Activated CD8-positive, alpha-beta memory T cell treated with anti-CD3 and anti-CD28 coated beads, Interleukin-2, amount 50 U/mL, for 24 hours (primary cell): ENCODE data around the gene GLB1L3.
"Not testable (repeated sequence)": the region's sequence is repeated elsewhere in the genome, so short reads cannot be mapped to it uniquely, and the experiment has no call there.

Experiments
- DNase-seq: peaks from one replicate; pipeline ENCODE4 v3.0.0-alpha.2; 2020; ENCODE audit errors: extremely low read depth

GLB1L3 gene

DNA sequence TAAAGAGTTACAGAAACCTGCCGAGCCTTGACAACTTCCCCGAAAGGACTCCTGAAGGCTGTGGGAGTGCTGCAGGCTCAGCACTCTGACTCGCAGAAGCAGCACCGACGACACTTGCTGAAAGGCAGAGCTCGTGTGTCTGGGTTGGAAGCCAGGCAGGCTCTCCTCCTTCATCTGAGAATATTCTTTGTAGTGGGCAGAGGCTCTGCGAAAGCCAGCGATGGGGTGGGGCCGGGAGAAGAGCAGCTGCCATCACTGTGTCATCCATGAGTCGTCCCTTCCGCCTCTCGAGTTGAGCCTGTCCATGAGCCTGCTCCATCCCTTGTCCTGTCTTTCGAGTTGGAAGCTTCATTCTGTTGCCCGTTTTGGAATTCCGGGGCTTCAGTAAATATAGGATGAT is 67.5 kb downstream of the GLB1L3 start:
- no peak for DNase-seq

DNA sequence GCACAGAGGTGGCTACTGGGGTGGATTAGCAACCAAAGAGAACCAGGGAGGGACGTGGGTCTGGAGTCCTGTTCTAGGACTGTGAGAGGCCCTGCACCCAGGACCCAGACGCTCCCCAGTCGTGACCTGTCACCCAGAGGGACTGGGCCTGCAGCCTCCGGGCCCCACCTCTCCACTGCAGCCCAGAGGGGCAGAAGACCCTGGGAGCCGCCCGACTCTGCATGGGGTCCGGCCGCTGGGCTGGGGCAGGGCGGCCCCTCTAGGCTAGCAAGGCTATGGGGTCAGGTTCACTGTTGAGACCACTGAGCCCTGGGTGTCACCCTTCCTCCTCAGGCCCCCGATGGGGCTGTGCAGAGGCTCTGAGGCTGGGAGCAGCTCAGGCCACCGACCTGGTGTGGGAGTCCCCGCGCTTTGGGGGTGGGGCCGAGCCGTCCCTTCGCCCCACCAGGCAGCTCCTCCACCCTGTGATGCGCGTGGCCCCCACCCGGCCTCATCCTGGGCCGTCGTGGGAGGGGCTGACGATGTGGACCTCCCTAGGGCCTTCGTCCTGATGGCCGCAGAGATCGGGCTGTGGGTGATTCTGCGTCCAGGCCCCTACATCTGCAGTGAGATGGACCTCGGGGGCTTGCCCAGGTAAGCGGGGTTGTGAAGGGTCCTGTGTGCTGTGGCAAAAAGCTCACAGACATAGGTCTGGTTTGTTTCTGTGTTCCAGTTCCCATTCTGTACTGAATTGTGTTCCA is 68.5 kb downstream of the GLB1L3 start:
- DNase-seq: not testable (repeated sequence)

DNA sequence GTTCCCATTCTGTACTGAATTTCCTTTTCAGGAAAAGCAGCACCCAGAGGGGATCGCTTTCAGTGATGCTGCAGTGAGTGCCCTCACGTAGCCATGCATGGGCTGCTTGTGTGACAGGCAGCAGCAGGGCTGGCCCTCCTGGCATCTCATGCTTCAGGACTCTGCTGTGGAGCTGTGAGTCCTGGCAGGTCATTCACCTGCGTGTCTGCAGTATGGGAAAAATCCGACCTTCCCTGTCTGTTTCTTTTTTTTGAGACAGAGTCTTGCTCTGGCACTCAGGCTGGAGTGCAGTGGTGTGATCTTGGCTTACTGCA is 69.0 kb downstream of the GLB1L3 start:
- DNase-seq: no peak

DNA sequence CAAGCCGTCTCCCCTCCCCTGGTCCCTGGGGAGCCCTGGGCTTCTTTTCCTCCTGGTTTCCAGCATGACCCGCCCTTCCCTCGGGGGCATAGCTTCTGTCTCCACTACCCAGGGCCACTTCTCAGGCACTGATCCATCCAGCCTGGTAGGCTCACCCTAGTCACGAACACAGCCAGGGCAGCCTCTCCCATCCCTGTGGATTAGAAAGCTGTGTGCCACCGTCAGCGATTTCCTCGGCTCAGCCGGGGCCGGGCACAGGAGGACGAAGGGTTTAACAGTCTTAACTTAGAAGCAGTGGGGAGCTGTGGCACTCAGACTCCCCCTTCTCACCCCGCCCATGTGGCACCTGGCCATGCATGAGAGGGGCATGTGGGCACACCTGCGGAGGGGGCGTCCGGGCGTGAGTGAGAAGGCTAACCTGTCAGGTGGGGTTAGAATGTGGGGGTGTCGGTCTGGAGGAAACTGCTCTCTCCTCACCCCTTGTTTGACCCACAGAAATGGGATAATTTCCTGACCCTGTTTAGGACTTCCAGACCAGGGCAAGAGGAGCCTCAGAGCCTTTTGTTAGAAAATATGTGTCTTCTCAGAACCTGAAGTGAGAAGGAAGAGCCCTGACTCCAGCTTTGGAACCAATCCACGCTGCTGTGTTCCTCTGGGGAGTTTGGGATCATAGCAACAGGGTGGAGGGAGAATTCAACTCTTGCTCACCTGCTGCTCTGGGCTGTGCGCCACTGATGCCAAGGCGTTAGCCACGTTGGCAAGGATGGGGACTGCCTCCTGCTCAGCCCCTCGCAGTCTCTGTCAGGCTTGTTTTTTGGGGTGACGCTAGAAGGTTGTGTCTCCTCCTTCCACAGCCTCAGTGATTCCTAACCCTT is 70.2 kb downstream of the GLB1L3 start:
- DNase-seq: no peak

DNA sequence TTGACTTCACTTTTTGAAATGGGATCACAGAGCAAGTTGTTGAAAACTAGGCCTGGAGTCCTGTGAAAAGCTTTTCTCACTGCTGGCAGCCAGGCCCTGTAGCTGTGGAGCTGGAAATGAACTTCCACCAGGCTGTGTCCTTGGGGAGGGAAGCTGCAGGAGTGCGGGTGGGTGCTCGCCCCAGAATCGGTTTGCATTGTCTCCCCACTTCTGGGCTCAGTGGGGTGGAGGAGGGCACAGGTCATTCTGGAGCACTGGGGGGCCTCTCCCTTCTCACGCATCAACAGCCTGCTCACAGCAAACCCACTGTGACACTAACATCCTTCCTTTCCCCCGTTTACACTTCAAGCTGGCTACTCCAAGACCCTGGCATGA is 70.8 kb downstream of the GLB1L3 start:
- DNase-seq: no peak

DNA sequence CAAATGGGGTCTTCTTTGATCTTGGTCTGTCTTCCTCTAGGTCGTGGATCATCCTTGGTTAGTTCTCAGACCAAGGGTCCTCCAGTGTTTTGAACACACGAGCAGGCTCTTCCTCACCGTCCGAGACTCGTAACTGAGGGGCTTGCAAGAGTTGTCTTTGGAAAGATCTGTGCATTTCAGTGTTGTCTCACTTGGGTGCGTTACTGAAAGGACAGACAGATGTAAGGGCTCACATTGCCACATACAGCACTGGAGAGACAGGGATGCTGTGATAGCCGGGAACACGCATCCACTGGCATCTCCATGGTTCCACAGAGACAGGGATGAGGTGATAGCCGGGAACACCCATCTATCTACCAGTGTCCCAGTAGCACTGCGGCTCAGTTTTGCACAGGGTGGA is 71.3 kb downstream of the GLB1L3 start:
- DNase-seq: no peak

DNA sequence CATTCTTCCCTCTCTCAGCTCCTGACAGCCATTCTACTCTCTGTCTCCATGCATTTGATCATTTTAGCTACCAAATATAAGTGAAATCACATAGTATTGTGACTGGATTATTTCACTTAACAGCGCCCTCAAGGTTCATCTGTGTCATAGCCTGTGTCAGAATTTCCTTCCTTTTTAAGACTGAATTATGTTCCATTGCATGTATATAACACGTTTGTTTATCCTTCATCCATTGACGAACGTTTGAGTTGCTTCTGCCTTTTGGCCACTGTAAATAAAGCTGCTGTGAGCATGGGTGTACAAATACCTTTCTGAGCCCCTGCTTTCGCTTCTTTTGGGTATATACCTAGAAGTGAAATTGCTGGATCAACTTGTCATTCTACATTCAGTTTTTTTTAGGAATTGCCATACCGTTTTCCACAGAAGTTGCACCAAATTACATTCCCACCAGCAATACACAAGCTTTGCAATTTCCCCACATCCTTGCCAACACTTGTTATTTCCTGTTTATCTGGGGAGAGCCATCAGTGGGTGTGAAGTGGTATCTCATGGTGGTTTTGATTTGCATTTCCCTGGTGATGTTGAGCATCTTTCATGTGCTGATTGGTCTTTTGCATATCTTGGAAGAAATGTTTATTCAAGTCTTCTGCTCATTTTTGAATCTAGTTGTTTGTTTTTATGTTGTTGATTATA is 73.1 kb downstream of the GLB1L3 start:
- DNase-seq: no peak

DNA sequence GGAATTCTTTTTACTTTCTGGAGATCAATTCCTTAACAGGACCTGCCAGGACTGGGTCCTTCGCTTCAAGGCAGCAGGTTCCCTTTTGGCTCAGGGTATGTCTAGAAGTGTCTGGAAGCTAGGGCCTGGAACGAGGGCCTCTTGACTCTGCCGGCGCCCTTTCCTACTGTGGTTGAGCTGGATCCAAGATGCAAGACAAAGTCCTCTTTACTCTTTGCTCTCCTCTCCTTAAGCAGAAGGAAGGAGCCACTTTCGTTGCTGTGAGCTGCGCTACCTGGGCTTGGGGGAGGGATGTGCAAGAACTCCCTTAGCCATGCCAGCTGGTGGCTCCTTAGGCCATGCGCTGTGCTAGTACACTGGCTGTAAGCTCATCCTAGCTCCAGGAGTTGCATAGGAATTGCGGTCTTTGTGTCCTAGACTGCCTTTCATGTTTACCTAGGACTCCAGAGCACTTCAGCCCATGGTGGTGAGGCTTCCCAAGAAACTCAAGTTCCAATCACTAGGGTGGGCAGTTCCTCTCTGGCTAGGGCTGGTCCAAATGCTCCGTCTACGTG is 73.7 kb downstream of the GLB1L3 start:
- no peak for DNase-seq

DNA sequence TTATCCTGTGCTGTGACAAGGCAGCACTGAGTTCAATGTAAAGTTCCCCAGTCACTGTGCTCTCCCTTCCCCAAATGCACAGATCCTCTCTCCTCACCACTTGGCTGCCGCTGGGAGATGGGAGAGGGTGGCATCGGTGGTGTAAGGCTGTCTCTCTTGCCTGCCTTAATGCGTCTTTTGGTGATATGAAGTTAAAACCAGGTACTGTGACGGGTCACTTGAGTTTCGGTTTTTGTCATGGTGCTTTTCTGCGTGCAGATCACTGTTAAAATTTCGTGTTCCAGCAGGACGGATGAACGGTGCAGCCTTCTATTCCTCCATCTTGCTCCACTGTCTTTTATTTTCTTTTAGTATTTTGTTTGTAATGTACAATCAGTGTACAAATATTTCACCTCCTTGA is 74.2 kb downstream of the GLB1L3 start:
- DNase-seq: no peak

DNA sequence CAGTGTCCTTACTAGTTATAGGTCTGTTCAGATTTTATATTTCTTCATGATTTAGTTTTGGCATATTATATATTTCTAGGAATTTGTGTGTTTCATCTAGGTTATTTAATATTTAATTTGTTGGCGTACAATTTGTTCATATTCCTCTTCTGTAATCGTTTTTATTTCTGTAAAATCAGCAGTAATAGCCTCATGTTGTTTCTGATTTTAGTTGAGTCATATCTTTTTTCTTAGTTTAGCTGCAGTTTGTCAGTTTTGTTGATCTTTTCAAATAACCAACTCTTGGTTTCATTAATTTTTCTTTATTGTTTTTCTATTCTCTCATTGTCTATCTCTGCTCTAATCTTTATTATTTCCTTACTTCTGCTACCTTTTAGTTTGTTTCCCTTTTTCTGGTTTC is 75.9 kb downstream of the GLB1L3 start:
- no peak for DNase-seq

DNA sequence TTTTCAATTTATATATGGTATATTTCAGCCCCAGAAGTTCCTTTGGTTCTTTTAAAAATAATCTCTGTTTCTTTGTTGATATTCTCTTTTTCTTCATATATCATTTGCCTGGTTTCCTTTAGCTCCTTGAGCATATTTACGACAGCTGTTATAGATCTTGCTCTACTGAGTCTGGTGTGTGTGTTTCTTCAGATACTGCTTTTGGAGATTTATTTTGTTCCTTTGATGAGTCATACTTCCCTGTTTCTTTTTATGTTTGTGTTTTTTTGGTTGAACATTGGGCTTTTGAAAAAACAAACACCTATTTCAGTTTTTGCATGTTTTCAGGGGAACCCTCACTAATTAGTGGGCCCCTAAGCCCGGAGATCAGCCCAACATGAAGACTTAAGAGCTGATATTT is 79.0 kb downstream of the GLB1L3 start:
- no peak for DNase-seq

DNA sequence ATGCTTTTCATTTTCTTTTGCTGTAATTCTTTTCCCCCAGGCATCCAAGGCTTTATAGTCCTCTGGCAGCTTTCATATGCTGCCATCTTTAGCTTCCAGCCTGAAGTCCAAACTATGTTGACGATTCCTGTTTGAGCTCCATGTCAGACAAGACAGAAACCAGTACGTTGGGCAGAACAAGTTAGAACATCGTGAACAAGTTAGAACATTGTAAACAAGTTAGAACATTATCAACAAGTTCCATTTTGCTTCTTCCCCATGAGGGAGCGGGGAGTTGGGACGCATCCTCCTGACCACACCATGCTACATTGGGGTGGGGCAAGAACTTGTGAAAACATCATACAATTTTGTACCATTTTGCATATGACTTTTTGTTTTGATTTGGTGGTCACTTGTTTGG is 79.5 kb downstream of the GLB1L3 start:
- no peak for DNase-seq

DNA sequence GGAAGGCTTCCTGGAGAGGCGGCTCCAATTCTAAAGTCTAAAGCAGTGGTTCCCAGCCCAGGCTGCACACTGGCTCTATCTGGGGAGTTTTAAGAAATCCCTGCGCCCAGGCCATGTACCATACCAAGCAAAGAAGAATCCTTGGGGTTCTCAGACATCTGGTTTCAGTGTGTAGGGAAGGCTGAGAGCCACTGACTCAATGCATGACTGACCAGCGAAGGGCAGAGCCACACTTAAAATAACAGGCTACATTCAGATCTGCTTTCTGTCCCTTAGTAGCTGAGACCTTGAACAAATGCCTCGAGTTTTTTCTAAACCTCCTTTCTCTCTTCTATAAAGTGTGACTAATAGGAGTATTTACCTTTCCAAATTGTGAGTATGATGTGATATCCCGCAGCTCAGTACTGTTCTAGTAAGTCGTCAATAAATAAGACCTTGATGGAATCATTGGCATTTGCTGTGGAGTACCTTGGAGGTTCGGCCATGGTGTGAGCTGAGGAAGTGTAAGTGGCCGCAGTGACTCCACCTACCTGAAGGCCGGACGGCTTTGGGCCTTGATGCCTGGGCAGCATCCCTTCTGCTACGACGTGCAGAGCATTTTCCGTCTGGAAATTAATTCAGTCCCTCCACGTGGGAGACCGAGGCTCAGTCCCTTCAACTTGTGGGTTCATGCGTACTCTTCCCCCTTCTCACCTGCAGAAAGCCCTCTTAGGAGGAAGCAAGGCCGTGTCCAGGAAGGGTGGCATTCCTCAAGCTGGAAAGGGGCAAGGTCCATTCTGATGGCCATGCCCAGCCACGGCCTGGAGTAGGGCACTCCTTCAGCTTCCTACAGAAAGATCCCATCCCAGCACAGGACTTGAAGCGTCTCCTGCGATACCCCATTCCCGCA is 80.7 kb downstream of the GLB1L3 start:
- DNase-seq: no peak

DNA sequence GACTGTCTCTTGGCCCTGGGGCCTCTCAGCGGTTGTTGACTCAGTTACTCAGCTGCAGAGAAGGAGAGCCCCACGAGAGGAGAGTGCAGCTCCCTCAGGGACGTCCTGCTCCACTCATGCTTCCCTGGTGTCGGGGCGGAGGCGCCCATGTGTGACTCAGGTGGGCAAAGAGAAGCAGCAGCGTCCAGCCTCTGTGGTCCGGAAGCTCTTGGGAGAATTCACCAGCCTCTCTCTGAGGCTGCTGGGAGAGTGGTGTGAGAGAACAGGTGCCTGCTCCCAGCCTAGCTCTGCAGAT is 81.3 kb downstream of the GLB1L3 start:
- DNase-seq: no peak

DNA sequence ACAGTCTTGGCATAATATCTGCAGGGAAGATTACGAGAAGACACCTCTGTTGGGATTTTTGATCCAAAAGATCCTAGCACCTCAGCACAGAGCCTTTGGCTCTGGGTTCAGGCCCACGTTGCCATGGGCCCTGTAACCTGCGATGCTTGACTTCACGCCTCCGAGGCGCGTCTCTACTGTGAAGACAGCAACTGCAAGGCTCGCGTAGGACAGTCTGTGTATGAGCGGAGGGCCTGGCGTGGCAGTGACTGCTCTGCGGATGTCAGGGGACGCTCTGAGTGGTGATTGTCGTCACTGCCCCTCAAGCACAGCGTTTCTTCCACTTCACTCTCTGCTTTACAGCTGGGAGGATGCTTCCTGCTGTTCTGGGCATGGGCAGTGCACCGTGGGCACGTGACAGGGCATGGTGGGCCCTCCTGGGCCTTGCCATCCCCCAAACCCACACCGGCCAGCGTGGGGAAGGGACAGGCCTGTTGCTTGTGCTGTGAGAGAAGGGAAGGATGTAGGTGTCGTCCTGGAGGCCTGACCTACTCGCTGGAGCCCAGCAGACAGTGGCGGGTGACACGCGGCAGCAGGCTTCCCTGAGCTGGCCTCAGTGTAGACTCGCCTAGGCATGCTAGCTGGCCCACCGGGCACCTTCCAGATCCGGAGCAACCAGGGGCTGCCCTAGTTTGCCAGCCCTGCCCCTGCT is 82.1 kb downstream of the GLB1L3 start:
- DNase-seq: no peak

DNA sequence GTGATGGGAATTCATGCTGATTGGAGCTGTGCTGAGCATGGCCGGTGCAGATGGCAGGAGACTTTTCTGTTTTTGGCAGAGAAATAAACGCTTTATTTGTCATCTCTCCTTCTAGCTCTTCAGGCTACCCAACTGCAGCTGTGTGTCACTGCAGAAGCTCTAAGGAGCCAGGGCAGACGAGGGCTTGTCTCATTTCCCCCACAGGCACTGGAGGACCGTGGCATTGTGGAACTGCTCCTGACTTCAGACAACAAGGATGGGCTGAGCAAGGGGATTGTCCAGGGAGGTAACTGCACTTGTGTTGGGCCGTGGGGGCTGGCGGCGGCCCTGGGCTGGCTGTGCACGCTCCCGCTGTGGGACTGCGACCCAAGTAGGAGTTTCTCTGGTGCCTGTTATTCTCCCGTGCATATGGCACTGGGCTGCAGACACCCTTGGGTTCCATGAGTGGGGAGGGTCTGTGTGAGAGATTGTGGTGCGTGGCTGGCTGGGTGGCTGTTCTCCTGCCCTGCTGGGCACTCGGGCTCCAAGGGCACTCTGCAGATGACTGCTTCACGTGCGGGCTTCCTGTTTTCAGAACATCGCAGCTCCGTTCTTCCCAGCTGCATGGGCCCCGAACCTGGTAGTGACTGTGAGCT is 82.8 kb downstream of the GLB1L3 start:
- no peak for DNase-seq

DNA sequence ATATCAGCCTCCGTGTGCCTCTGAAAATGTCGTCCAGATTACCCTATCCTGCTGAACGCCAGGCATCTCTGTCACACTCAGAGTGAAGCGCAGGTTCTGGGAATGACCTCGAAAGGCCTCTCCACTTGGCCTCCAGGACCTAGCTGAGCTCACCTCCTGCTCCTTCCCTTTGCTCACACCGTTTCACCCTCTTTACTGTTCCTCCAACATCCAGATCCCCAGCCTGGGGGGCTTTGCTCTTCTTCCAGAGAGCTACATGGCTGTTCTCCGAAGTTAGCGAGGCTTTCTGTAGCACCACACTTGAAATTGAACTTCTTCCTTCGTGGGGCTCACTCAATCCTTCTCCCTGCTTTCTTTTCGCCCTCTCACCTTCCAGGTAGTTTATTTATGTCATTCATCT is 83.5 kb downstream of the GLB1L3 start:
- DNase-seq: no peak

DNA sequence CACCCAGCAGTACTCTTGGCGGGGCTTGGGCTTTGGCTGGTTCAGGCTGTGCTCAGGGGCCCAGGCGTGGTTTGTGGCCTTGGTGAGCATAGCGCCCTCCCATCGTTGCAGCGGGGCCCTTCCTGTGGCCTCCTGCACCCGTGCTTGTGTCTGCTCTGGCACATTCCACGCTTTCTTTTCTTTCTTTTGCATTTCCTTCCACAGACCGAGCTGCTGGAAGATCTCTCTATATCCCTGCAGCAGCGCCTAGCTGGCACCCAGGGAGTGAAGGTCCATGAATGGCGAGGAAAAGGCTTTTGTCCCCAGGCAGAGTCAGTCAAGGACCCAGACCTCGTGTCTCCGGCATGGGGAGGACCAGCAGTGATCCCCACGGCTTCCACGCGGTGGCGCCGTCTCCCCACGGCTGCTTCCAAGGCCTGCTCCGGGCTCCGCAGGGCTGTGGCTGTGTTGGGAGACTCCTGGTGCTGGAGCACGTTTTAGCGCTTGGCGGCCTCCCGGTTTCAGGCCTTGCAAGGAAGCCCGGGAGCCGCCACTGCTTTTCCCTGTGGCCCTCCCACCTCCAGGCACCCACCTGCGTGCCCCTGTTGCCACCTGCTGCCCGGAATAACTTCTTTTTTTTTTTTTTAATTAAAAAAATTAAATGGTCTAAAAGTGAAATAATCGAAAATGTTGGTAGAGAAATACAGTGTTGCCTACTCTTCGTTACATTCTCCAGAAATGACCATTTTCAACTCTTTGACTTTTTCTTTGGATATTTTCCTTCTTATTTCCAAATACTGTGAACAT is 84.1 kb downstream of the GLB1L3 start:
- DNase-seq: peak; percentile 33

DNA sequence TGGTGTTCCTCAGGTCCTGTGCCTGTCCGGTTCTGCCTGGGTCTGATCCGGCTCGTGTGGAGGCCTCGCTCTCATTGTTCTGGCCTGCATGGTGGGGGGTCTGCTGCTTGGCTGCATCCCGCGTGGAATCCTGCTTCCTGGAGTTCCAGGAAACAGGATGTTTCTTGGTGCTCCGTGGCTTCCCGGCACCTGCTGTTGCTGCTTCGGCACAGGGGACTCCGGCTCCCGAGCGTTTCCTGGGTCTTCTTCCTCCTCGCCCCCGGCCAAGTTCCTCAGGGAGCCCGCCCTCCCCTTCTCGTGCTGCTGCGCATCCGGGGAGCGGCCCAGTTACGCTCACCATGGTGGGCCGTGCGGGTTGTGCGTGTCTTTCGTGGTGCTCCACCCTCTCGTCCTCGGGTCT is 85.5 kb downstream of the GLB1L3 start:
- no peak for DNase-seq
